Measurements from ENCODE around the gene SNX33. TPM values are rescaled to one million over a fixed set of nuclear protein-coding genes. Genes with fewer than 3 reads are reported as not detected.
A peak's percentile ranks its signal among the peaks of the same experiment; 100 is the strongest.

Gene SNX33
- total RNA-seq, 6 experiments from 2014 or later = 12.0 to 17.2 (median 14.2) TPM

DNA sequence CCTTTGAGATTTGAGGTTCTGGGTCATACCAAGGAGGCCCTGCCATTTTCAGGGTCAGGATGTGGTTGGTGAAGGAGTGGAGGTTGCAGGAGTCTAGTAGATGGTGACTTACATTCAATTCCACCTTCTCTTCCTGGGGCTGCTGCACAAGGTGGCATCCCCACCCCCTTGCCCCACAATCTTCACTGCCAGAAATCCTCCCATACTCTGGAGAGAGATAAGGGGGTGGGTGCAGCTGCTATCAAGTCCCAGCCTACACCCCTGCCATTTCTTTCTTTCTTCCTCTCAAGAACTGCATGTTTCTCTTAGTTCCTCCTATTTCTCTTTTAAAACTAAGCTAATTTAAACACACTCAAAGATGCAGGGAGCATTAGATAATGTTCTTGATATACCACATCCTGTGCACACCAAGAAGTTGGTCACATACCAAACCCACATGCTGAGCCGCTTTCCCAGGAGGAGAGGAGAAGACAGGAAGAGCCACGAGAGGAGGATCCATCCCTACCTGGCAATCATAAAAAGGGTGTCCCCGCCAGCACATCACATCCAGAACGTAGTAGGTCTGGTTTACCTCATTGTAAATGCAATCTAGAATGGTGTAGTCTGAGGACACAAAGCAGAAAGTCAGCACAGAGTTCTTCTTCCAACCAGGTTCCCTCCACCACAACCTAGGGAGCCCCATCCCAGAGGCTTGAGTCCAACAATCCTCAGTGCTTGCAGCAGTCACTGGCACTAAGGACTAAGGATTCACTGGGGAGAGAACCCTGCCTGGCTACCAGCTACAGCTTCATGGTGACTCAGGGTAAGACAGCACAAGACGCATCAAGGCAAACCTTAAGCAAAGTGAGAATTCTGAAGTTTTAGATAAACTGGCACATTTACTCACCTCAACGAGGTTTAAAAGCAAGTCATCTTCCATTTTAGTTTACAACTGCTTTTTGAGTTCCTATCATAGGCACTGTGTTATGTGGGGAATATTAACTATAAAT lies 40.7 kb upstream of the SNX33 start:
- Histone ChIP-seq H3K27me3 (no peaks in the 10 kb centered on the region), H3K4me1 (no peaks in the 10 kb centered on the region), H3K4me3 (no peak overlapping the region), H3K27ac (no peak overlapping the region), H3K36me3 (peaks cover 0 to 69% (median 21%) of the 10 kb centered on the region in 4 donors), H3K9me3 (no peaks in the 10 kb centered on the region)
- no peak for ATAC-seq
- intact Hi-C loops (cut with DNase I) = no loop called here
- DNase-seq = no peak
- 62% methylated on average over 6 of the region's 6 CpGs for WGBS (ENCODE audit: insufficient coverage, low coverage, low lambda C conversion rate, missing lambda C conversion rate)
- TF ChIP-seq, protein P1, sequence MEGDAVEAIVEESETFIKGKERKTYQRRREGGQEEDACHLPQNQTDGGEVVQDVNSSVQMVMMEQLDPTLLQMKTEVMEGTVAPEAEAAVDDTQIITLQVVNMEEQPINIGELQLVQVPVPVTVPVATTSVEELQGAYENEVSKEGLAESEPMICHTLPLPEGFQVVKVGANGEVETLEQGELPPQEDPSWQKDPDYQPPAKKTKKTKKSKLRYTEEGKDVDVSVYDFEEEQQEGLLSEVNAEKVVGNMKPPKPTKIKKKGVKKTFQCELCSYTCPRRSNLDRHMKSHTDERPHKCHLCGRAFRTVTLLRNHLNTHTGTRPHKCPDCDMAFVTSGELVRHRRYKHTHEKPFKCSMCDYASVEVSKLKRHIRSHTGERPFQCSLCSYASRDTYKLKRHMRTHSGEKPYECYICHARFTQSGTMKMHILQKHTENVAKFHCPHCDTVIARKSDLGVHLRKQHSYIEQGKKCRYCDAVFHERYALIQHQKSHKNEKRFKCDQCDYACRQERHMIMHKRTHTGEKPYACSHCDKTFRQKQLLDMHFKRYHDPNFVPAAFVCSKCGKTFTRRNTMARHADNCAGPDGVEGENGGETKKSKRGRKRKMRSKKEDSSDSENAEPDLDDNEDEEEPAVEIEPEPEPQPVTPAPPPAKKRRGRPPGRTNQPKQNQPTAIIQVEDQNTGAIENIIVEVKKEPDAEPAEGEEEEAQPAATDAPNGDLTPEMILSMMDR (IDR thresholded peaks at IDR 0.05) = no peak
- no peak for TF ChIP-seq POLR2A (IDR thresholded peaks at IDR 0.05)

- H3K27me3 ChIP-seq = no peaks in the 10 kb centered on the region
- TF ChIP-seq, protein P1 (IDR thresholded peaks at IDR 0.05) = no peak
- TF ChIP-seq POLR2A (IDR thresholded peaks at IDR 0.05) = no peak
- H3K27ac ChIP-seq = no peak overlapping the region
- ATAC-seq (no peak), DNase-seq (no peak)
- peaks cover 0 to 81% (median 23%) of the 10 kb centered on the region in 4 donors for H3K36me3 ChIP-seq
- H3K4me3 ChIP-seq = no peak overlapping the region
- H3K9me3 ChIP-seq = no peaks in the 10 kb centered on the region
- intact Hi-C loops (cut with DNase I) = no loop called here
- no peaks in the 10 kb centered on the region for H3K4me1 ChIP-seq
Observed at GRCh38 chr15:75616766-75617165, 30.9 kb upstream of the SNX33 start.

DNA sequence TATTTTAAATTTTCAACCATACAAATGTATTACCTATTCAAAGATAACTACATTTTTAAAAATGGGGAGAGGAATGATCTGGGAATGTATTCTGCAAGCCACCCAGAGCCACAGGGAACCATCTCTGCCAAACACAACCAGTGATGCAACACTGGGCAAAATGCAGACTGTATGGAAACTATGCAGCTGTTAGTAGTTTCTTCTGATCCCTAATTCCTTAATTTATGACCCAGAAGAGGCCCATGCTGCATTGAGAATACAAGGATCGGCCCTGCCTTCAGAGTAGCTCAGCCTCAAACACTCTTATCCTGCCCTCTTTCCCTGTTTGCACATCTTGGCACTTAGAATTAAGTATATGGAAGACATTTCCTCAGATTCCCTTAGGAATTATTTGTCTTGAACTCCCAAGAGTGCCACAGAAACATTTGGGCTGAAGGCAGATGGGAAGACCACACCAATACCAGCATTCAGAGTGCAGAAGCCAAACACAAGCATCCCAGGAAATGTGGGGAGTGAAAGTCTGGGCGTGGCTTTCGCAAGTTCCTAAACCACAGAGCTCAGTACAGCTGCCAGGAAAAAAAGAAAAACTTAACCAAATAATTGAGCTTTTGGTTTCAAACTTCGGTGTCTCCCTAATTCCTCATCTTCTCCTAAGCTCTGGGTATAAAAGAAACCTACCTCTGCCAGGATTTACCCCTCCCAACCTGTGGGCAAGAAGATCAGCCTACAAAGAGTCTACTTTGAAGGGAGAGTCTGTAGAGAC lies 27.5 kb upstream of the SNX33 start:
- no peak overlapping the region for H3K4me3 ChIP-seq
- H3K9me3 ChIP-seq = no peaks in the 10 kb centered on the region
- peaks cover 0 to 52% (median 9%) of the 10 kb centered on the region in 4 donors for H3K36me3 ChIP-seq
- intact Hi-C loops (cut with DNase I) = no loop called here
- no peaks in the 10 kb centered on the region for H3K27me3 ChIP-seq
- WGBS (ENCODE audit: insufficient coverage, low coverage, low lambda C conversion rate, missing lambda C conversion rate) = 48% methylated on average over 4 of the region's 4 CpGs
- H3K4me1 ChIP-seq = no peaks in the 10 kb centered on the region
- no peak for DNase-seq
- H3K27ac ChIP-seq = peak overlapping the region in 1 of 3 donors; percentile 9
- ATAC-seq = no peak
- TF ChIP-seq POLR2A (IDR thresholded peaks at IDR 0.05) = no peak
- TF ChIP-seq, protein P1 (IDR thresholded peaks at IDR 0.05) = no peak

- intact Hi-C loops (cut with DNase I) = no loop called here
Observed at GRCh38 chr15:75620841-75621391, 26.8 kb upstream of the SNX33 start.

More at GRCh38 chr15:75620841-75621391, 26.8 kb upstream of the SNX33 start:
- no peaks in the 10 kb centered on the region for H3K9me3 ChIP-seq
- peak overlapping the region in 1 of 3 donors; percentile 9 for H3K27ac ChIP-seq
- H3K4me1 ChIP-seq = no peaks in the 10 kb centered on the region
- H3K36me3 ChIP-seq = peaks cover 0 to 47% (median 8%) of the 10 kb centered on the region in 4 donors
- DNase-seq (no peak), ATAC-seq (no peak)
- TF ChIP-seq, protein P1 (IDR thresholded peaks at IDR 0.05) = no peak
- no peak for TF ChIP-seq POLR2A (IDR thresholded peaks at IDR 0.05)
- H3K4me3 ChIP-seq = no peak overlapping the region
- 31% methylated on average over 2 of the region's 7 CpGs for WGBS (ENCODE audit: insufficient coverage, low coverage, low lambda C conversion rate, missing lambda C conversion rate)
- H3K27me3 ChIP-seq = no peaks in the 10 kb centered on the region

Data from right lobe of liver (tissue), 6 donors.